Measurements from ENCODE around the gene CALHM4. TPM values are rescaled to one million over a fixed set of nuclear protein-coding genes. Genes with fewer than 3 reads are reported as not detected.

CALHM4 gene
- polyA plus RNA-seq, 1 of the 3 experiments (the other 2 are of a cell fraction): not detected

DNA sequence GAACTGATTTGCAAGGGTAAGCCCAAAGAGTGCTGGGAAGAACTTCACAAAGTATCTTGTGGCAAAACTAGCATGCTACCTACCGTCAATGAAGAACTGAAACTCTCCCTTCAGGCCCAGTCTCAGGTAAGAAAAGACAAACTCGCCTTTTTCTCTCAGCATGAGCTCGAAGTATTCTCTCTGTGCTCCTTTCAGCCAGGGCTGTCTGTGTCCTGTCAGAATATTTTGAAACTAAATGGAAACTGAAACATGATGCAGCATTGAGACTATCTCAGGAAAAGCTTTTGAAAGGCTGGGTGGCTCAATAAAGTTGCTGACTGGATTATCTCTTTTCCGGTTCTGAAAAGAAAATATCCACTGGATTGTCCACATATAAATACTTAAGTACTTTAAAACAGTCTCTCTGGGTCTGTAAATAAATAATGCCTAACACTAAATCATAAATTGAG lies 41.4 kb upstream of the CALHM4 start:
- no peaks in the 10 kb centered on the region for H3K27me3 ChIP-seq (ENCODE audit: insufficient read depth)
- peak overlapping the region; percentile 43 to 55; a peak in 3 of 4 replicates for H3K27ac ChIP-seq (ENCODE audit: low read depth in 2 of 2, low read length in 1 of 2)
- H3K9me2 ChIP-seq: no peaks in the 10 kb centered on the region
- no peaks in the 10 kb centered on the region for H3K9me3 ChIP-seq
- WGBS (ENCODE audit: low lambda C conversion rate): 74% methylated on average over 4 of the region's 4 CpGs
- H3K9ac ChIP-seq: peak overlapping the region; percentile 55
- peaks cover 6% of the 10 kb centered on the region; the same call in 1 of the 2 replicates for H3K79me2 ChIP-seq (ENCODE audit: insufficient read depth)
- peak overlapping the region; percentile 95 for H2AFZ ChIP-seq (ENCODE audit: low read depth)
- H3K4me1 ChIP-seq (ENCODE audit: control insufficient read depth in 1 of 2, insufficient read depth in 2 of 2, low read depth in 1 of 2, low read length in 1 of 2): peaks cover 0 to 16% of the 10 kb centered on the region in 2 experiments; a peak in 3 of 4 replicates
- ChIA-PET POLR2A (no interaction called here), CTCF (interaction anchor here (0.6 to 2.0 kb wide), 12 partner anchors 8 to 295 kb away, joined by 3 to 14 read pairs (median 4); partner anchors contain the start of gene CALHM6)
- peaks cover 4% of the 10 kb centered on the region for H3F3A ChIP-seq (replicated peaks; ENCODE audit: insufficient read depth)
- H3K4me2 ChIP-seq: peak overlapping the region; percentile 85
- H4K20me1 ChIP-seq (ENCODE audit: insufficient read depth): no peaks in the 10 kb centered on the region
- no peak for DNase-seq
- H3K4me3 ChIP-seq (ENCODE audit: low read depth in 2 of 2, low read length in 1 of 2): peak overlapping the region; percentile 9 to 53; a peak in 3 of 4 replicates
- H3K36me3 ChIP-seq (replicated peaks in 1 of 2; ENCODE audit: control insufficient read depth in 1 of 2, insufficient read depth in 2 of 2, low read length in 1 of 2): no peaks in the 10 kb centered on the region
- TF ChIP-seq, protein P1, sequence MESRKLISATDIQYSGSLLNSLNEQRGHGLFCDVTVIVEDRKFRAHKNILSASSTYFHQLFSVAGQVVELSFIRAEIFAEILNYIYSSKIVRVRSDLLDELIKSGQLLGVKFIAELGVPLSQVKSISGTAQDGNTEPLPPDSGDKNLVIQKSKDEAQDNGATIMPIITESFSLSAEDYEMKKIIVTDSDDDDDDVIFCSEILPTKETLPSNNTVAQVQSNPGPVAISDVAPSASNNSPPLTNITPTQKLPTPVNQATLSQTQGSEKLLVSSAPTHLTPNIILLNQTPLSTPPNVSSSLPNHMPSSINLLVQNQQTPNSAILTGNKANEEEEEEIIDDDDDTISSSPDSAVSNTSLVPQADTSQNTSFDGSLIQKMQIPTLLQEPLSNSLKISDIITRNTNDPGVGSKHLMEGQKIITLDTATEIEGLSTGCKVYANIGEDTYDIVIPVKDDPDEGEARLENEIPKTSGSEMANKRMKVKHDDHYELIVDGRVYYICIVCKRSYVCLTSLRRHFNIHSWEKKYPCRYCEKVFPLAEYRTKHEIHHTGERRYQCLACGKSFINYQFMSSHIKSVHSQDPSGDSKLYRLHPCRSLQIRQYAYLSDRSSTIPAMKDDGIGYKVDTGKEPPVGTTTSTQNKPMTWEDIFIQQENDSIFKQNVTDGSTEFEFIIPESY (IDR thresholded peaks at IDR 0.05; ENCODE audit: borderline replicate concordance, low read depth): no peak
- TF ChIP-seq GABPA (IDR thresholded peaks at IDR 0.05; ENCODE audit: low read depth) (no peak), TEAD4 (IDR thresholded peaks at IDR 0.05; ENCODE audit: borderline replicate concordance, insufficient read depth) (no peak), RXRA (IDR thresholded peaks at IDR 0.05; ENCODE audit: borderline replicate concordance, low read depth) (no peak), TAF1 (IDR thresholded peaks at IDR 0.05; ENCODE audit: borderline replicate concordance, low read depth, low read length) (no peak), SMC3 (IDR thresholded peaks at IDR 0.05; ENCODE audit: low read depth, low read length) (no peak)
- TF ChIP-seq, protein P2, sequence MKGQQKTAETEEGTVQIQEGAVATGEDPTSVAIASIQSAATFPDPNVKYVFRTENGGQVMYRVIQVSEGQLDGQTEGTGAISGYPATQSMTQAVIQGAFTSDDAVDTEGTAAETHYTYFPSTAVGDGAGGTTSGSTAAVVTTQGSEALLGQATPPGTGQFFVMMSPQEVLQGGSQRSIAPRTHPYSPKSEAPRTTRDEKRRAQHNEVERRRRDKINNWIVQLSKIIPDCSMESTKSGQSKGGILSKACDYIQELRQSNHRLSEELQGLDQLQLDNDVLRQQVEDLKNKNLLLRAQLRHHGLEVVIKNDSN (IDR thresholded peaks at IDR 0.05; ENCODE audit: borderline replicate concordance, low read depth): no peak

- H3K9ac ChIP-seq: peak overlapping the region; percentile 55
- no peaks in the 10 kb centered on the region for H3K27me3 ChIP-seq (ENCODE audit: insufficient read depth)
- H3K4me3 ChIP-seq (ENCODE audit: low read depth in 2 of 2, low read length in 1 of 2): peak overlapping the region; percentile 9 to 53; a peak in 2 of 4 replicates
- H3K4me1 ChIP-seq (ENCODE audit: control insufficient read depth in 1 of 2, insufficient read depth in 2 of 2, low read depth in 1 of 2, low read length in 1 of 2): peaks cover 0 to 16% of the 10 kb centered on the region in 2 experiments; a peak in 3 of 4 replicates
- no peak for DNase-seq
- peak overlapping the region; percentile 95 for H2AFZ ChIP-seq (ENCODE audit: low read depth)
- H4K20me1 ChIP-seq (ENCODE audit: insufficient read depth): no peaks in the 10 kb centered on the region
- peaks cover 6% of the 10 kb centered on the region; the same call in 1 of the 2 replicates for H3K79me2 ChIP-seq (ENCODE audit: insufficient read depth)
- H3K27ac ChIP-seq (ENCODE audit: low read depth in 2 of 2, low read length in 1 of 2): peak overlapping the region in 1 of 2 experiments; percentile 43; a peak in 1 of 4 replicates
- no peaks in the 10 kb centered on the region for H3K9me2 ChIP-seq
- peak overlapping the region; percentile 85 for H3K4me2 ChIP-seq
- ChIA-PET CTCF (interaction anchor here (1.2 to 2.0 kb wide), 7 partner anchors 8 to 295 kb away, joined by 3 to 14 read pairs (median 5); no protein-coding TSS in a partner anchor), POLR2A (no interaction called here)
- peaks cover 4% of the 10 kb centered on the region for H3F3A ChIP-seq (replicated peaks; ENCODE audit: insufficient read depth)
- H3K9me3 ChIP-seq: no peaks in the 10 kb centered on the region
- H3K36me3 ChIP-seq (replicated peaks in 1 of 2; ENCODE audit: control insufficient read depth in 1 of 2, insufficient read depth in 2 of 2, low read length in 1 of 2): no peaks in the 10 kb centered on the region
- TF ChIP-seq TAF1 (IDR thresholded peaks at IDR 0.05; ENCODE audit: borderline replicate concordance, low read depth, low read length) (no peak), SIN3A (IDR thresholded peaks at IDR 0.05; ENCODE audit: borderline replicate concordance, low read depth, low read length) (no peak), SMC3 (IDR thresholded peaks at IDR 0.05; ENCODE audit: low read depth, low read length) (no peak), NFIC (IDR thresholded peaks at IDR 0.05; ENCODE audit: borderline replicate concordance) (no peak), YY1 (IDR thresholded peaks at IDR 0.05; ENCODE audit: low read depth) (no peak), REST (IDR thresholded peaks at IDR 0.05; ENCODE audit: low read depth, low read length) (no peak), FOXM1 (IDR thresholded peaks at IDR 0.05; ENCODE audit: low read depth) (no peak), TCF12 (IDR thresholded peaks at IDR 0.05) (no peak), JUND (IDR thresholded peaks at IDR 0.05) (no peak), ELF1 (IDR thresholded peaks at IDR 0.05) (no peak), POLR2AphosphoS5 (IDR thresholded peaks at IDR 0.05; ENCODE audit: low read depth, low read length) (no peak), FOXJ3 (CRISPR knock-in tag; IDR thresholded peaks at IDR 0.05) (no peak), RFX5 (IDR thresholded peaks at IDR 0.05; ENCODE audit: low read length) (no peak)
- TF ChIP-seq, protein P1 (IDR thresholded peaks at IDR 0.05; ENCODE audit: borderline replicate concordance, low read depth): no peak
- TF ChIP-seq, protein P2 (IDR thresholded peaks at IDR 0.05; ENCODE audit: borderline replicate concordance, low read depth): no peak
Observed at GRCh38 chr6:116512734-116513133, 40.8 kb upstream of the CALHM4 start.
